Measurements from ENCODE around the gene PPP1R1C. TPM values are rescaled to one million over a fixed set of nuclear protein-coding genes. Genes with fewer than 3 reads are reported as not detected.
"Not testable (repeated sequence)": the region's sequence is repeated elsewhere in the genome, so short reads cannot be mapped to it uniquely, and the experiment has no call there.

The PPP1R1C gene
- total and polyA plus RNA-seq, 2 donors (not counting 1 experiment from before 2014, with no cell fraction given), result not detected

- H3K4me3 ChIP-seq (ENCODE audit: control extremely low read depth in 1 of 5, extremely low read depth in 1 of 5, insufficient read depth in 1 of 5, low read depth in 2 of 5, low read length in 4 of 5), result no peak overlapping the region
- H3K9ac ChIP-seq (ENCODE audit: low read length), result no peak overlapping the region
- Mint-ChIP-seq H3K4me1 (peaks cover 1% of the 10 kb centered on the region), H3K9me3 (ENCODE audit: insufficient read depth) (peaks cover 3% of the 10 kb centered on the region), H3K27me3 (peaks cover 14% of the 10 kb centered on the region), H3K4me3 (no peak overlapping the region), H3K27ac (no peak overlapping the region)
- H3K9me3 ChIP-seq (ENCODE audit: control extremely low read depth in 1 of 3, control insufficient read depth in 2 of 3, insufficient read depth in 1 of 3, low read length in 2 of 3), result no peaks in the 10 kb centered on the region
- POLR2A ChIA-PET, result no interaction called here
- CTCF ChIA-PET, result interaction anchor here (1.1 to 1.6 kb wide), 2 partner anchors 9 to 118 kb away, joined by 3 to 4 read pairs; no protein-coding TSS in a partner anchor
- no peaks in the 10 kb centered on the region for H3K79me2 ChIP-seq (ENCODE audit: control insufficient read depth, insufficient read depth, low read length)
- H3K27me3 ChIP-seq (replicated peaks in 1 of 4; ENCODE audit: control extremely low read depth in 1 of 4, control insufficient read depth in 3 of 4, insufficient read depth in 4 of 4, low read length in 3 of 4), result no peaks in the 10 kb centered on the region
- ATAC-seq (ENCODE audit: low read depth) (no peak), DNase-seq (no peak)
- H4K20me1 ChIP-seq (ENCODE audit: control insufficient read depth, insufficient read depth, low read length, poor library complexity, severe bottlenecking), result no peaks in the 10 kb centered on the region
- H3K36me3 ChIP-seq (replicated peaks in 1 of 2; ENCODE audit: control extremely low read depth in 1 of 2, control insufficient read depth in 1 of 2, extremely low read depth in 1 of 2, insufficient read depth in 2 of 2, low read length in 1 of 2), result no peaks in the 10 kb centered on the region
- intact Hi-C loops (cut with micrococcal nuclease), result no loop called here
- TF ChIP-seq CTCF (IDR thresholded peaks at IDR 0.05) (no peak), EZH2 (IDR thresholded peaks at IDR 0.05; ENCODE audit: borderline replicate concordance, insufficient read depth, low read depth, low read length, poor library complexity, severe bottlenecking) (no peak)
- H3K4me2 ChIP-seq (replicated peaks; ENCODE audit: low read depth, low read length, poor library complexity, severe bottlenecking), result no peak overlapping the region
- H2AFZ ChIP-seq (ENCODE audit: insufficient read depth, low read depth, low read length, poor library complexity, severe bottlenecking), result no peak overlapping the region
- H3K4me1 ChIP-seq (ENCODE audit: control insufficient read depth in 2 of 2, insufficient read depth in 2 of 2, low read length in 2 of 2), result peaks cover 0 to under 1% of the 10 kb centered on the region in 2 donors
- H3K27ac ChIP-seq (ENCODE audit: low read length in 2 of 2), result no peak overlapping the region
Measured at GRCh38 chr2:181959508-181959907, 26.1 kb upstream of the PPP1R1C start.

DNA sequence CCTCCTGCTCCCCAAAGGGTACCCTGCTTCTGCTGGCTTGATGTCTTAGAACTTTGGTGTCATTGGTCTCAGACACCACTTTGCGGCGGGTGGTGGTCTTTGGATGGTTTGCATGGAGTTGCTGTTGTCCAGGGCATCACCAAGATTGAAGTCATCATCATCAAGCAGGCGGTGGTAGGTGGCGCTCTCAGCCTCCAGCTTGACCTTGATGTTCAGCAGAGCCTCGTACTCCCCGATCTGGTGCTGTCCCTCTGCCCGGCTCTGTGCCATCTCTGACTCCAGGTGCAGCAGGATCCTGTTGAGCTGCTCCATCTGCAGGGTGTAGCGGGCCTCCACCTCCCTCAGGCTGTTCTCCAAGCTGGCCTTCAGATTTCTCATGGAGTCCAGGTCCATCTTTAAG lies 24.5 kb upstream of the PPP1R1C start:
- H3K4me3 Mint-ChIP-seq; H3K9me3 ChIP-seq (ENCODE audit: control extremely low read depth in 1 of 3, control insufficient read depth in 2 of 3, insufficient read depth in 1 of 3, low read length in 2 of 3); H3K4me2 ChIP-seq (replicated peaks; ENCODE audit: low read depth, low read length, poor library complexity, severe bottlenecking); H3K27ac Mint-ChIP-seq; H3K79me2 ChIP-seq (ENCODE audit: control insufficient read depth, insufficient read depth, low read length); H3K9me3 Mint-ChIP-seq (ENCODE audit: insufficient read depth); H3K9ac ChIP-seq (ENCODE audit: low read length); H3K27ac ChIP-seq (ENCODE audit: low read length in 2 of 2); H3K36me3 ChIP-seq (replicated peaks in 1 of 2; ENCODE audit: control extremely low read depth in 1 of 2, control insufficient read depth in 1 of 2, extremely low read depth in 1 of 2, insufficient read depth in 2 of 2, low read length in 1 of 2); H3K27me3 ChIP-seq (replicated peaks in 1 of 4; ENCODE audit: control extremely low read depth in 1 of 4, control insufficient read depth in 3 of 4, insufficient read depth in 4 of 4, low read length in 3 of 4); H4K20me1 ChIP-seq (ENCODE audit: control insufficient read depth, insufficient read depth, low read length, poor library complexity, severe bottlenecking); ATAC-seq (ENCODE audit: low read depth); H3K4me1 ChIP-seq (ENCODE audit: control insufficient read depth in 2 of 2, insufficient read depth in 2 of 2, low read length in 2 of 2); intact Hi-C loops (cut with micrococcal nuclease); DNase-seq; H3K4me1 Mint-ChIP-seq; H2AFZ ChIP-seq (ENCODE audit: insufficient read depth, low read depth, low read length, poor library complexity, severe bottlenecking); H3K4me3 ChIP-seq (ENCODE audit: control extremely low read depth in 1 of 5, extremely low read depth in 1 of 5, insufficient read depth in 1 of 5, low read depth in 2 of 5, low read length in 4 of 5); POLR2A ChIA-PET: not testable (repeated sequence)
- peaks cover 17% of the 10 kb centered on the region for H3K27me3 Mint-ChIP-seq
- WGBS (ENCODE audit: insufficient coverage), result 91% methylated on average over 8 of the region's 8 CpGs
- CTCF ChIA-PET, result interaction anchor here (0.6 to 1.3 kb wide), 3 partner anchors 12 to 116 kb away, joined by 3 to 5 read pairs (median 3); no protein-coding TSS in a partner anchor
